Mucosa of descending colon (tissue), 3 donors: ENCODE data around the gene TRAK1. TPM values are rescaled to one million over a fixed set of nuclear protein-coding genes. Genes with fewer than 3 reads are reported as not detected.

Experiments
- ATAC-seq: fragments of 200-7000 bp; cut with Tn5 transposase; one replicate; pipeline ENCODE4 v1.9.1; 2020; ENCODE audit warnings: mild to moderate bottlenecking, moderate library complexity
- DNase-seq, 3 donors: peaks; one replicate each; pipeline ENCODE4 v3.0.0-alpha.2; 2020
- H3K36me3 ChIP-seq: fragments of 200-600 bp; one replicate; pipeline ENCODE4 v1.8.0; 2021; ENCODE audit warnings: low read depth, mild to moderate bottlenecking
- H3K4me1 ChIP-seq: fragments of 200-600 bp; one replicate; pipeline ENCODE4 v1.8.0; 2021; ENCODE audit warnings: low read depth, mild to moderate bottlenecking
- H3K4me3 ChIP-seq: fragments of 200-600 bp; one replicate; pipeline ENCODE4 v1.8.0; 2021; ENCODE audit warnings: mild to moderate bottlenecking
- H3K9me3 ChIP-seq: fragments of 200-600 bp; one replicate; pipeline ENCODE4 v1.8.0; 2021; ENCODE audit warnings: mild to moderate bottlenecking
- CTCF ChIP-seq: fragments of 200-600 bp; IDR thresholded peaks from one replicate; pipeline ENCODE4 v1.8.0; 2022; ENCODE audit warnings: antibody characterized with exemption, mild to moderate bottlenecking
- intact Hi-C, 2 donors: fragments of 100-400 bp; cut with DNase I in 1 of 2; cut with micrococcal nuclease in 1 of 2; formaldehyde crosslinking; loops; one replicate each; pipeline versions ENCODE4 v1.11.0 to v1.11.1; 2022; cut with DNase I, micrococcal nuclease
- total RNA-seq, 3 donors: library from RNA; stranded (reverse); fragmentation: NEBNext Ultra II Directional in 2 of 3; extraction: Animal tissue kit (Norgen Biotek cat#: 25700) in 2 of 3; gene quantifications; one replicate each; pipeline versions ENCODE4 v1.2.1 to v1.2.4, GENCODE V29; 2021 to 2023
- donor health status: DM: no; HTN: no; CAD: no; lungs with moderate emphysema.
- donor health status: DM: no; HTN: no; CAD: no.
- donor health status: DM: no; HTN: yes; CAD: no.

TRAK1 gene
- total RNA-seq, 3 donors from 2014 or later = 61.8 to 104 (median 83.4) TPM

- intact Hi-C loops = no loop called here
- TF ChIP-seq CTCF = no peak
- no peaks in the 10 kb centered on the region for H3K4me1 ChIP-seq
- ATAC-seq = no peak
- H3K9me3 ChIP-seq = no peaks in the 10 kb centered on the region
- H3K36me3 ChIP-seq = no peaks in the 10 kb centered on the region
- no peak overlapping the region for H3K4me3 ChIP-seq
- no peak for DNase-seq
Measured at GRCh38 chr3:42209917-42210316, 118.8 kb downstream of the TRAK1 start.

GRCh38 chr3:42210726-42211125 lies 119.6 kb downstream of the TRAK1 start:
- ATAC-seq = no peak

GRCh38 chr3:42213417-42213816 lies 122.3 kb downstream of the TRAK1 start:
- intact Hi-C loops = no loop called here
- H3K4me1 ChIP-seq = no peaks in the 10 kb centered on the region
- DNase-seq (peak in 2 of 3 donors; percentile 59 to 67), ATAC-seq (peak; percentile 90)
- no peaks in the 10 kb centered on the region for H3K36me3 ChIP-seq
- no peak for TF ChIP-seq CTCF
- no peaks in the 10 kb centered on the region for H3K9me3 ChIP-seq
- H3K4me3 ChIP-seq = no peak overlapping the region

More at GRCh38 chr3:42210726-42211125, 119.6 kb downstream of the TRAK1 start:
- intact Hi-C loops = no loop called here
- Histone ChIP-seq H3K36me3 (no peaks in the 10 kb centered on the region), H3K9me3 (no peaks in the 10 kb centered on the region), H3K4me1 (no peaks in the 10 kb centered on the region), H3K4me3 (no peak overlapping the region)
- no peak for TF ChIP-seq CTCF
- no peak for DNase-seq

DNA sequence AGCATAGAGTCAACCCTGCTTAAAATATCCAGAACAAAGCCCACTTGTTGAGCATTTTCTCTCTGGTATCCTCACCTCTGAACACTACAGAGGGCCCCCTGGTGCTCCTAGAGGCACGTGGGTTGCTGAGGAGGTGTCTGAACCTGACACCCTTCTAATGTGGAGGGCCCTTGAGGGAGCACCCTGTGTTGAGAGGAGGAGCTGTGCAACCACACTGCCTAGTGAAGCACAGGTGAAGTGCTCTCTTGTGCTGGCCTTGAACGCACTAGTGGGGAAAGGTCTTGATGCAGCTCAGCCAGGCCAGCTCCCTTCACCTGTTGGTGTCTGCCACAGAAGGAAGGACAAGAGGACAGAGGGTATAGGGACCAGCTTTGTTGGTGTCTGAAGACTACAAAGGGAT lies 122.9 kb downstream of the TRAK1 start:
- intact Hi-C loops = no loop called here
- DNase-seq (no peak), ATAC-seq (no peak)
- no peak for TF ChIP-seq CTCF
- Histone ChIP-seq H3K4me3 (no peak overlapping the region), H3K4me1 (no peaks in the 10 kb centered on the region), H3K36me3 (no peaks in the 10 kb centered on the region), H3K9me3 (no peaks in the 10 kb centered on the region)

GRCh38 chr3:42214565-42215283 lies 123.6 kb downstream of the TRAK1 start:
- ATAC-seq = no peak

More at GRCh38 chr3:42214565-42215283, 123.6 kb downstream of the TRAK1 start:
- no peaks in the 10 kb centered on the region for H3K9me3 ChIP-seq
- intact Hi-C loops = no loop called here
- no peaks in the 10 kb centered on the region for H3K4me1 ChIP-seq
- no peak for TF ChIP-seq CTCF
- no peaks in the 10 kb centered on the region for H3K36me3 ChIP-seq
- H3K4me3 ChIP-seq = no peak overlapping the region
- DNase-seq = no peak
